Breast epithelium (tissue), 3 donors: Measurements from ENCODE around the gene MYOM3.

Experiments
- CTCF ChIP-seq, 3 donors: fragments of 450-650 bp; IDR thresholded peaks; one replicate each; pipeline ENCODE4 v1.5.1; 2016 to 2017; ENCODE audit warnings: antibody characterized with exemption in 3 of 3, mild to moderate bottlenecking in 3 of 3, moderate library complexity in 3 of 3
- POLR2A ChIP-seq: fragments of 450-650 bp; IDR thresholded peaks from one replicate; pipeline ENCODE4 v1.6.1; 2016; ENCODE audit warnings: antibody characterized with exemption, mild to moderate bottlenecking, moderate library complexity

- TF ChIP-seq CTCF (IDR thresholded peaks at IDR 0.05) (no peak), POLR2A (no peak)
Measured at GRCh38 chr1:24136956-24137539, 25.1 kb upstream of the MYOM3 start.
